ENCODE measurements around the gene NHSL2. TPM values are rescaled to one million over a fixed set of nuclear protein-coding genes. Genes with fewer than 3 reads are reported as not detected.

NHSL2 gene
- total RNA-seq, 4 donors from 2014 or later, result 7.6 to 30.8 (median 9.1) TPM

DNA sequence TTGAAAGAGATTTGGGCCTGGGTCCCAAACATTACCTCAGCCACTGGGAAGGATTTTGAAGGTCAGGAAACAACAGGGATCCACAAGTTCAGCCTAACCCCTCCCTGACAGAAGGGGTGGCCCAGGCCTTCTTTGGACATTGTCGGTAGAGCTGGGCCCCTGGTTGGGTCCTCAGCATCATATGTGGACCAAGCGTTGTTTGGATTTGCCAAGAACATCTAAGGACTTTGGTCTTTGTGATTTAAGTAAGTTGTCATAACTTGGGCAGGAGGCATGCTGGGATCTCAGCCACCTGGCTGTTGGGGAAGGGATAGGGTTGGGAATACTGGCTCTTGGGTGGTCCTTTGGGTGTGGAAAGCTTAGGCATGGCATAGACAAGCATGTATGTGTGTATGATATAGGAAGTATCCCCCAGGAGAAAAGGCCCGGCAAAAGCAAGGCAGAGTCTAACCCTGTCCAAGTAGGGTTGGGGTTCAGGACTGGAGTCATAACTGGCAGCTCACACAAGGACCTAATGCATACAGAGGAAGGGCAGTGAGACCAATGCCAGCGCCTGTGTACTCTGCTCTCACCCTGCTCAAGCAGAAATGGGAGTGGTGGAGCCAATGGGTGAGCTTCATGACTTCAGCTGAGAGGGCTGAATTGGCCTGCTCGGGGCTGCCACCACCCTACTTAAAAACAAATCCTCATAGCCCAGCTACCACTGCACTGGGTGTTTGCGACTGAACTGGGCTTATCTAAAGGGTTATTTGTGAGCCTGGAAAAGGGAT, 118.2 kb downstream of the NHSL2 start:
- intact Hi-C loops (cut with DNase I; ENCODE audit: low total_unique reads), result loop anchor here (10.0 kb wide), 1 partner anchor 96 kb away; no protein-coding TSS in a partner anchor
- peak overlapping the region in 1 of 2 donors; percentile 20 for H3K27ac ChIP-seq
- no peak for DNase-seq
- TF ChIP-seq POLR2A (IDR thresholded peaks at IDR 0.05), result no peak
- TF ChIP-seq, protein P1, sequence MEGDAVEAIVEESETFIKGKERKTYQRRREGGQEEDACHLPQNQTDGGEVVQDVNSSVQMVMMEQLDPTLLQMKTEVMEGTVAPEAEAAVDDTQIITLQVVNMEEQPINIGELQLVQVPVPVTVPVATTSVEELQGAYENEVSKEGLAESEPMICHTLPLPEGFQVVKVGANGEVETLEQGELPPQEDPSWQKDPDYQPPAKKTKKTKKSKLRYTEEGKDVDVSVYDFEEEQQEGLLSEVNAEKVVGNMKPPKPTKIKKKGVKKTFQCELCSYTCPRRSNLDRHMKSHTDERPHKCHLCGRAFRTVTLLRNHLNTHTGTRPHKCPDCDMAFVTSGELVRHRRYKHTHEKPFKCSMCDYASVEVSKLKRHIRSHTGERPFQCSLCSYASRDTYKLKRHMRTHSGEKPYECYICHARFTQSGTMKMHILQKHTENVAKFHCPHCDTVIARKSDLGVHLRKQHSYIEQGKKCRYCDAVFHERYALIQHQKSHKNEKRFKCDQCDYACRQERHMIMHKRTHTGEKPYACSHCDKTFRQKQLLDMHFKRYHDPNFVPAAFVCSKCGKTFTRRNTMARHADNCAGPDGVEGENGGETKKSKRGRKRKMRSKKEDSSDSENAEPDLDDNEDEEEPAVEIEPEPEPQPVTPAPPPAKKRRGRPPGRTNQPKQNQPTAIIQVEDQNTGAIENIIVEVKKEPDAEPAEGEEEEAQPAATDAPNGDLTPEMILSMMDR (IDR thresholded peaks at IDR 0.05), result no peak
- no peaks in the 10 kb centered on the region for H3K36me3 ChIP-seq
- no peak overlapping the region for H3K4me3 ChIP-seq
- H3K4me1 ChIP-seq, result no peaks in the 10 kb centered on the region
- no peaks in the 10 kb centered on the region for H3K9me3 ChIP-seq
- no peaks in the 10 kb centered on the region for H3K27me3 ChIP-seq

DNA sequence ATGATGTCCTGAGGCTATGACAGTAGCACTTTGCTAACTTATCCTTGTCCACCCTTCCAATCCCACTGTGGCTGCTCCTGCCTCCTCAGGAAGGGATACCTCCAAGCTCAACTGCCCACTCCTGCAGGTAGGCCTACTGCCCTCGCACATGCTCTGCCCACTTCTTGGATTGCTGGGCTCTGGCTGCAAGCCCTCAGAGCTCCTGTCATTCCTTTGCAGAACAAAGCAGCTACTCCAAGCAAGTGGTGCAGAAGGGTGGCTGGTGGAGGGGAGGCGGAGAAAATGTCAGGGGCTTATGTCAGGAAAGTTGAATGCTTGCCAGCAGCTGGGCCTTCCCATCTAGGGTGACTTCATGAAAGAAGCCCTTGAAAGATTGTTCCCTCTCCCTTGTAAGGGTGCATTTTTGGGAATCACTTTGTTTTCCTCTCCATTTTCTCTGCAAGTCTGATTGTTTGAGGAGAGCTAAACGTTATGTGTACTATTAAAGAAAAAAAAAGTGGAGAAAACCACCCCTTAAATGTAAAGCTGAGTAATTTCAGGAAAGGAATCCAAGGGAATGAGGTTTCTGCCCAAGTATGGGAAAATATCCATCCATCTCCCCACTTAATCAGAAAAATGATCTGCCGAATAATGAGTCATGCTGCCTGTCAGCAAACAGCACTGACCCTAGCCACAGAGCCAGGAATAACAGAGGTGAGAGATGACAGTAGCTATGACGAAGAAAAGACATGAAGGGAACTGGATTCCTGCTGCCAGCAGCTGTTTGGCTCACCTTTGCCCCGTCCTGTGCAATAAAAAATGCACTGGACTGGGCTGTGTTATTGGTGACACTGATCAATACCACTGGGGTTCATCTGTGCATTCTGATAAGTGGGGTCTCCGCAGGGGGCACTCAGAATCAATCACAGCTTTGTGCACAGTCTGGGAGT, 119.1 kb downstream of the NHSL2 start:
- intact Hi-C loops (cut with DNase I; ENCODE audit: low total_unique reads), result loop anchor here (10.0 kb wide), 1 partner anchor 95 kb away; no protein-coding TSS in a partner anchor
- Histone ChIP-seq H3K27me3 (peaks cover 0 to under 1% of the 10 kb centered on the region in 2 donors), H3K27ac (peak overlapping the region in 1 of 2 donors; percentile 20), H3K9me3 (no peaks in the 10 kb centered on the region), H3K36me3 (no peaks in the 10 kb centered on the region), H3K4me1 (no peaks in the 10 kb centered on the region), H3K4me3 (no peak overlapping the region)
- TF ChIP-seq, protein P1 (IDR thresholded peaks at IDR 0.05), result no peak
- TF ChIP-seq POLR2A (IDR thresholded peaks at IDR 0.05), result no peak
- no peak for DNase-seq

DNA sequence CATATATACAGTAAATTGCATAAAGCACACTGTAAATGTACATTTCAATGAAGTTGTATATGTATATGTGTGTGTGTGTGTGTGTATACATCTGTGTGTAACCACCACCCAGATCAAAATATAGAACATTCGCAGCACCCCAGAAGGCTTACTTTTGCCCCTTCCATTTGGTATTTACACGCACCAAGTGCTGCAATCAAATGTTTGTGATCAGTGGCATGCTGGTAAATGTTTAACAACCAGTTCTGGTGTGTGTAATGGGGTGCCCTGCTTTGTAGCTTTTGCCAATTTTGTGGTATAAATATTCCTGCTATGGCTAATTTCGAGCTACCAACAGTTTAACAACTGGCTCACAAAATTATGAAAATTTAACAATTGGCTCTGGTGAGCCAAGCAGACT, 119.8 kb downstream of the NHSL2 start:
- Histone ChIP-seq H3K27me3 (peaks cover 0 to 5% of the 10 kb centered on the region in 2 donors), H3K27ac (no peak overlapping the region), H3K9me3 (no peaks in the 10 kb centered on the region), H3K36me3 (no peaks in the 10 kb centered on the region), H3K4me1 (no peaks in the 10 kb centered on the region), H3K4me3 (no peak overlapping the region)
- DNase-seq, result no peak
- intact Hi-C loops (cut with DNase I; ENCODE audit: low total_unique reads), result no loop called here
- TF ChIP-seq, protein P1 (IDR thresholded peaks at IDR 0.05), result no peak
- no peak for TF ChIP-seq POLR2A (IDR thresholded peaks at IDR 0.05)

DNA sequence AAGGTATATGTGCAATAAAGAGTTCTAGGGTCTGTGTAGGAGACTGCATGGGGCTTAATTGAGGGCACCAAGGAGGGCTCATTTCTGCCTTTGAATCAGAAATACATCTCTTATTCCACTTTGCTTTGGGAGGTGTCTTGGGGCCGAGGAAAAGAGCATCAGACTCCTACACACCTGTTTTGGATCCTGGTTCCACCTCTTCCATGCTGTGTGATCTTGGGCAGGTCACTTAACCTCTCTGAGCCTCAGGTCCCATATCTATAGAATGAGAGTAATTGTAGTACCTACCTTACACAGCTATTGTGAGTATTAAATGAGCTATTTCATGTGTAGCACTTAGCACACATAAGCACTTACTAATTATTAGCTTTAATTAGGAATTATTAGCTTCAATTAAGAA, 120.5 kb downstream of the NHSL2 start:
- Histone ChIP-seq H3K4me1 (no peaks in the 10 kb centered on the region), H3K27me3 (peaks cover 0 to 5% of the 10 kb centered on the region in 2 donors), H3K9me3 (no peaks in the 10 kb centered on the region), H3K4me3 (no peak overlapping the region), H3K36me3 (no peaks in the 10 kb centered on the region), H3K27ac (no peak overlapping the region)
- no peak for DNase-seq
- TF ChIP-seq, protein P1 (IDR thresholded peaks at IDR 0.05), result no peak
- no peak for TF ChIP-seq POLR2A (IDR thresholded peaks at IDR 0.05)
- intact Hi-C loops (cut with DNase I; ENCODE audit: low total_unique reads), result no loop called here

Data from uterus (tissue), 4 donors.